H9 (cell line): Measurements from ENCODE around the gene CA9. TPM values are rescaled to one million over a fixed set of nuclear protein-coding genes. Genes with fewer than 3 reads are reported as not detected.

Source experiments
- DNase-seq: peaks from one replicate; pipeline ENCODE4 v3.0.0-alpha.2; 2017
- H2AFZ ChIP-seq: one replicate; pipeline ENCODE4 v1.6.1; 2013; ENCODE audit warnings: mild to moderate bottlenecking, low read length, control low read depth, moderate library complexity
- H2AK5ac ChIP-seq: 2 replicates; pipeline ENCODE4 v1.6.1; 2013; ENCODE audit warnings: low read length, control low read depth, mixed read lengths; ENCODE audit not compliant: insufficient read length
- H2BK120ac ChIP-seq: one replicate; pipeline ENCODE4 v1.6.1; 2013; ENCODE audit warnings: low read depth, mild to moderate bottlenecking, low read length, control low read depth, inconsistent platforms; ENCODE audit not compliant: poor library complexity, severe bottlenecking
- H2BK12ac ChIP-seq: 2 replicates; pipeline ENCODE4 v1.6.1; 2013; ENCODE audit warnings: low read length, control low read depth, mixed read lengths, low read depth; ENCODE audit not compliant: insufficient read length
- H2BK15ac ChIP-seq: 2 replicates; pipeline ENCODE4 v1.6.1; 2013; ENCODE audit warnings: low read depth, low read length, control low read depth
- H2BK20ac ChIP-seq: one replicate; pipeline ENCODE4 v1.6.1; 2013; ENCODE audit warnings: low read depth, mild to moderate bottlenecking, low read length, control low read depth, inconsistent platforms; ENCODE audit not compliant: poor library complexity, severe bottlenecking
- H2BK5ac ChIP-seq: 2 replicates; pipeline ENCODE4 v1.6.1; 2013; ENCODE audit warnings: low read length, control low read depth, mixed read lengths; ENCODE audit not compliant: insufficient read length
- H3K14ac ChIP-seq: 2 replicates; pipeline ENCODE4 v1.6.1; 2013; ENCODE audit warnings: low read length, control low read depth; ENCODE audit not compliant: insufficient read depth
- H3K18ac ChIP-seq: 2 replicates; pipeline ENCODE4 v1.6.1; 2013; ENCODE audit warnings: low read depth, mild to moderate bottlenecking, mixed read lengths, low read length, control low read depth; ENCODE audit not compliant: insufficient read length
- H3K23ac ChIP-seq: 2 replicates; pipeline ENCODE4 v1.6.1; 2013; ENCODE audit warnings: low read length, control low read depth, mixed read lengths, low read depth; ENCODE audit not compliant: insufficient read length
- H3K23me2 ChIP-seq: 2 replicates; pipeline ENCODE4 v1.6.1; 2013; ENCODE audit warnings: low read depth, mild to moderate bottlenecking, mixed read lengths, low read length, control low read depth; ENCODE audit not compliant: insufficient read length, poor library complexity, severe bottlenecking
- H3K27ac ChIP-seq: 2 replicates; pipeline ENCODE4 v1.5.1; 2013; ENCODE audit warnings: low read length, control low read depth, mixed read lengths, low read depth; ENCODE audit not compliant: insufficient read length
- H3K27me3 ChIP-seq: 2 replicates; pipeline ENCODE4 v1.6.1; 2013; ENCODE audit warnings: low read length, control low read depth, inconsistent platforms; ENCODE audit not compliant: insufficient read depth
- H3K4ac ChIP-seq: 2 replicates; pipeline ENCODE4 v1.6.1; 2013; ENCODE audit warnings: low read depth, mild to moderate bottlenecking, control low read depth, inconsistent platforms, low read length, moderate library complexity
- H3K4me1 ChIP-seq: 2 replicates; pipeline ENCODE4 v1.6.1; 2013; ENCODE audit warnings: low read length, control low read depth, inconsistent platforms; ENCODE audit not compliant: insufficient read depth
- H3K4me2 ChIP-seq: 2 replicates; pipeline ENCODE4 v1.6.1; 2013; ENCODE audit warnings: low read length, control low read depth, mixed read lengths; ENCODE audit not compliant: insufficient read length, insufficient read depth
- H3K56ac ChIP-seq: 2 replicates; pipeline ENCODE4 v1.6.1; 2013; ENCODE audit warnings: low read depth, mild to moderate bottlenecking, mixed read lengths, low read length, control low read depth; ENCODE audit not compliant: insufficient read length
- H3K79me1 ChIP-seq: 2 replicates; pipeline ENCODE4 v1.6.1; 2013; ENCODE audit warnings: low read depth, mild to moderate bottlenecking, moderate library complexity, low read length, control low read depth, inconsistent platforms; ENCODE audit not compliant: insufficient read depth, poor library complexity, severe bottlenecking
- H3K79me2 ChIP-seq: 2 replicates; pipeline ENCODE4 v1.6.1; 2013; ENCODE audit warnings: low read length, control low read depth, inconsistent platforms; ENCODE audit not compliant: insufficient read depth
- H3K9ac ChIP-seq: 2 replicates; pipeline ENCODE4 v1.6.1; 2013; ENCODE audit warnings: low read length, control low read depth, mixed read lengths; ENCODE audit not compliant: insufficient read length; ENCODE audit errors: extremely low read depth
- H3K9me3 ChIP-seq: one replicate; pipeline ENCODE4 v1.6.1; 2013; ENCODE audit warnings: low read depth, low read length, inconsistent platforms; ENCODE audit not compliant: control insufficient read depth
- H3T11ph ChIP-seq: one replicate; pipeline ENCODE4 v1.6.1; 2013; ENCODE audit warnings: mild to moderate bottlenecking, low read length, control low read depth, inconsistent platforms
- H4K20me1 ChIP-seq: one replicate; pipeline ENCODE4 v1.6.1; 2013; ENCODE audit not compliant: control insufficient read depth, insufficient read length, insufficient read depth
- H4K5ac ChIP-seq: 2 replicates; pipeline ENCODE4 v1.6.1; 2013; ENCODE audit warnings: low read depth, mild to moderate bottlenecking, mixed read lengths, low read length, control low read depth; ENCODE audit not compliant: insufficient read length
- H4K8ac ChIP-seq: replicated peaks from 2 replicates; pipeline ENCODE4 v1.6.1; 2013; ENCODE audit warnings: low read length, control low read depth, mixed read lengths, low read depth; ENCODE audit not compliant: insufficient read length
- H4K91ac ChIP-seq: 2 replicates; pipeline ENCODE4 v1.6.1; 2013; ENCODE audit warnings: low read depth, mild to moderate bottlenecking, moderate library complexity, mixed read lengths, low read length, control low read depth; ENCODE audit not compliant: insufficient read length
- H3K27ac Mint-ChIP-seq, 3 experiments: 2 replicates in 2 of 3; 3 replicates in 1 of 3; pipeline ENCODE4 v1.8.0; 2020 to 2021; ENCODE audit warnings: mixed read lengths in 3 of 3, mild to moderate bottlenecking in 1 of 3, moderate library complexity in 1 of 3
- H3K27me3 Mint-ChIP-seq: 2 replicates; pipeline ENCODE4 v1.8.0; 2021; ENCODE audit warnings: low read depth, mild to moderate bottlenecking, moderate library complexity, mixed read lengths
- H3K36me3 Mint-ChIP-seq, 3 experiments: 2 replicates in 2 of 3; 3 replicates in 1 of 3; pipeline ENCODE4 v1.8.0; 2020 to 2021; ENCODE audit warnings: low read depth in 3 of 3, mixed read lengths in 3 of 3; ENCODE audit not compliant: insufficient read depth in 1 of 3
- H3K4me1 Mint-ChIP-seq, 2 experiments: 2 replicates each; pipeline ENCODE4 v1.8.0; 2020; ENCODE audit warnings: mixed read lengths in 2 of 2
- H3K4me3 Mint-ChIP-seq, 2 experiments: 2 replicates in 1 of 2; 3 replicates in 1 of 2; pipeline ENCODE4 v1.8.0; 2020 to 2021; ENCODE audit warnings: mild to moderate bottlenecking in 2 of 2, mixed read lengths in 2 of 2, moderate library complexity in 1 of 2
- H3K9me3 Mint-ChIP-seq, 2 experiments: 2 replicates in 1 of 2; 3 replicates in 1 of 2; pipeline ENCODE4 v1.8.0; 2020; ENCODE audit warnings: mild to moderate bottlenecking in 2 of 2, mixed read lengths in 2 of 2, moderate library complexity in 1 of 2
- WGBS: extraction: QIAGEN DNeasy Blood & Tissue Kit; methylation state at CpG from one replicate; pipeline ENCODE4 v1.1.7; 2013; ENCODE audit warnings: missing lambda C conversion rate, low lambda C conversion rate, mixed read lengths; ENCODE audit not compliant: insufficient read length; ENCODE audit errors: extremely low coverage; 5-methylcytosine and 5-hydroxymethylcytosine counted together
- total RNA-seq: library from RNA; stranded (reverse); gene quantifications from 2 replicates; pipeline ENCODE4 v1.2.1, GENCODE V29; 2021
- TF ChIP-seq, protein P1 (sequence below): fragments of 200-600 bp; sonication (generic); conservative IDR thresholded peaks from 3 replicates; pipeline ENCODE4 v1.8.0; 2021; ENCODE audit warnings: antibody characterized with exemption, mild to moderate bottlenecking

The CA9 gene
- total RNA-seq, 1 experiment from 2014 or later = 0.94 TPM

DNA sequence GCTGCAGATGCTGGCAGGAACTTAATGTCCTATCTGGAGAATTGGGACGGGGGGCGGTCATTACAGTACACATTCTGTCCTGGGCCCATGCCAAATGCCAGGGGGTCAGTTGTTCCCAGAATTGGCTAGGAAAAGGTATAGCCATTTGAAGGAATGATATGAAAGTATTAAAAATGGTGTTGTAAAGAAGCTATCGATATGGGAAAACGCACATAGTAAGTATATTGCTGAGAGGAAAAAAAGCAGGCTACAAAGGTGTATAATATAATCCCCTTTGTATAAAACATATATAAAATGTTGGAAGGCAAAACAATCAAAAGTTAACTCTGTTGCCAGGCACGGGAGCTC lies 8.3 kb upstream of the CA9 start:
- no peak overlapping the region for H4K91ac ChIP-seq
- no peak overlapping the region for H3K23ac ChIP-seq
- H2BK12ac ChIP-seq = no peak overlapping the region
- DNase-seq = no peak
- H3K79me1 ChIP-seq = no peaks in the 10 kb centered on the region
- H3K18ac ChIP-seq = no peak overlapping the region
- no peaks in the 10 kb centered on the region for H3K9me3 Mint-ChIP-seq
- no peak overlapping the region for H3K4me2 ChIP-seq
- H3K4ac ChIP-seq = no peak overlapping the region
- peaks cover 9% of the 10 kb centered on the region for H3K27me3 Mint-ChIP-seq
- no peaks in the 10 kb centered on the region for H3K79me2 ChIP-seq
- H2BK15ac ChIP-seq = no peak overlapping the region
- H3K9me3 ChIP-seq = no peaks in the 10 kb centered on the region
- H3K27me3 ChIP-seq = no peaks in the 10 kb centered on the region
- H3K9ac ChIP-seq = no peak overlapping the region
- no peak overlapping the region for H2BK120ac ChIP-seq
- WGBS = no CpG with 5 or more reads among the region's 5 CpGs
- no peaks in the 10 kb centered on the region; the same call in 1 of the 2 replicates for H3K4me1 ChIP-seq
- H3K4me3 Mint-ChIP-seq = peak overlapping the region; percentile 80 to 83
- TF ChIP-seq, protein P1, sequence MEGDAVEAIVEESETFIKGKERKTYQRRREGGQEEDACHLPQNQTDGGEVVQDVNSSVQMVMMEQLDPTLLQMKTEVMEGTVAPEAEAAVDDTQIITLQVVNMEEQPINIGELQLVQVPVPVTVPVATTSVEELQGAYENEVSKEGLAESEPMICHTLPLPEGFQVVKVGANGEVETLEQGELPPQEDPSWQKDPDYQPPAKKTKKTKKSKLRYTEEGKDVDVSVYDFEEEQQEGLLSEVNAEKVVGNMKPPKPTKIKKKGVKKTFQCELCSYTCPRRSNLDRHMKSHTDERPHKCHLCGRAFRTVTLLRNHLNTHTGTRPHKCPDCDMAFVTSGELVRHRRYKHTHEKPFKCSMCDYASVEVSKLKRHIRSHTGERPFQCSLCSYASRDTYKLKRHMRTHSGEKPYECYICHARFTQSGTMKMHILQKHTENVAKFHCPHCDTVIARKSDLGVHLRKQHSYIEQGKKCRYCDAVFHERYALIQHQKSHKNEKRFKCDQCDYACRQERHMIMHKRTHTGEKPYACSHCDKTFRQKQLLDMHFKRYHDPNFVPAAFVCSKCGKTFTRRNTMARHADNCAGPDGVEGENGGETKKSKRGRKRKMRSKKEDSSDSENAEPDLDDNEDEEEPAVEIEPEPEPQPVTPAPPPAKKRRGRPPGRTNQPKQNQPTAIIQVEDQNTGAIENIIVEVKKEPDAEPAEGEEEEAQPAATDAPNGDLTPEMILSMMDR = 0 out of 3 replicates have a peak, but pooled peaks have one; percentile 8
- no peak overlapping the region for H3K27ac ChIP-seq
- H2BK20ac ChIP-seq = no peak overlapping the region
- peaks cover 21 to 33% of the 10 kb centered on the region in 2 experiments for H3K4me1 Mint-ChIP-seq
- no peak overlapping the region for H2AK5ac ChIP-seq
- no peak overlapping the region for H4K5ac ChIP-seq
- H4K8ac ChIP-seq = no peak overlapping the region
- no peak overlapping the region for H2BK5ac ChIP-seq
- no peak overlapping the region for H2AFZ ChIP-seq
- peak overlapping the region in 1 of 3 experiments; percentile 60; a peak in 1 of 7 replicates for H3K27ac Mint-ChIP-seq
- peaks cover 20 to 29% (median 24%) of the 10 kb centered on the region in 3 experiments for H3K36me3 Mint-ChIP-seq
- no peaks in the 10 kb centered on the region for H4K20me1 ChIP-seq
- no peak overlapping the region for H3T11ph ChIP-seq
- H3K23me2 ChIP-seq = peaks cover 8% of the 10 kb centered on the region
- H3K56ac ChIP-seq = no peak overlapping the region
- no peak overlapping the region for H3K14ac ChIP-seq
